Measurements from ENCODE around the gene ZDBF2.
"Not testable (repeated sequence)": the region's sequence is repeated elsewhere in the genome, so short reads cannot be mapped to it uniquely, and the experiment has no call there.

ZDBF2 gene

DNA sequence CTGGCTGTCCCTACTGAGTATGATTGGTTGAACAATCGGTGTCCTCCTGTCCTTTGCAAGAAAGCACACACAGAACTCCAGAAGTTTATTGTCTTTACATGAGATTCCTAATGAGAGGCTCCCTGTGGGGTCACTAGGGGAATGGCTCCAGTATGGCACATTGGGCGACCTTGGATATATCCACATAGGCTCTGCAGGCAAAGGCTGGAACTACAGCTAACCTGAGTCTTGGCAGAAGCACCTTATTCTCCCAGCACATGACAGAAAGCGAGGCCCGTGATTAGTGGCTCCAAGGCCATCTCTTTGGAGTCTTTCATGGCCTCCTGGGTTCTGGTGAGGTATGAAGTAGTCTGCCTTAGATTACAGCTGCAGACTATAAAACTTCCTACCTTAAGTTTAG, 49.0 kb downstream of the ZDBF2 start:
- no peak overlapping the region for H3K4me3 ChIP-seq (ENCODE audit: low read depth, low read length)

DNA sequence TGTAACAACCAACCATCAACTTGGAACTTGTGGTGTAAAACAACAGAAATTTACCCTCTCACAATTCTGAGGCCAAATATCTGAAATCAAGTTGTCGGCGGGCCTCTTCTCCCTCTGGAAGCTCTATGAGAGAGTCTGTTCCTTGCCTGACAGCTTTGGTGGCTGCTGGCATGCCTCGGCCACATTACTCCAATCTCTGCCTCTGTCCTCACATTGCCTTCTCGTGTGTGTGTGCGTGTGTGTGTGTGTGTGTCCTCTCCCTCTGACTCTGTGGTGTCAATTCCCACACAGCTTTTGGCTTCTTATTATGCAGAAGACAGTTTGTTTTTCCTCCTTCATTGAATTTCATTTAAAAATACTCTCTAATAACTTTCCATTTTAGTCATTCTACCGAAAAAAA, 50.4 kb downstream of the ZDBF2 start:
- H3K4me3 ChIP-seq (ENCODE audit: low read depth, low read length) = no peak overlapping the region

DNA sequence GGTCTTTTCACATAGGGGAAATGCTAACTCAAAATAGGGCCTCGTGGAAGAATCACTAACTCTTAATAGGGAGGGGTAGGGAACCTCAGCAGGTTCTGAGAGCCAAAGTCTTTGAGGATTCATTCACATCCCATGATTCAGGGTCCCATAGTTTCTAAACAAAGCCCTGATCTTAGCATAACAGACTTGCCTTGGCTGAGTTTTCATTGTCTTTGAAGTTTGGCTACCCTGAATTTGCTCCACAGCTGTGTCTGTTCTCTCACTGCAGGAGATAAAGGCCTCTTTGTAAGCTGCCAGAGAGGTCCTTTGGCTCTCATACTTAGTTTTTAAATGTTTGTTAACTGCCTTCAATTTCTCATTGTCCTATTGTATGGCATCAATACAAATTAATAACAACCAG, 54.5 kb downstream of the ZDBF2 start:
- no peak overlapping the region for H3K4me3 ChIP-seq (ENCODE audit: low read depth, low read length)

DNA sequence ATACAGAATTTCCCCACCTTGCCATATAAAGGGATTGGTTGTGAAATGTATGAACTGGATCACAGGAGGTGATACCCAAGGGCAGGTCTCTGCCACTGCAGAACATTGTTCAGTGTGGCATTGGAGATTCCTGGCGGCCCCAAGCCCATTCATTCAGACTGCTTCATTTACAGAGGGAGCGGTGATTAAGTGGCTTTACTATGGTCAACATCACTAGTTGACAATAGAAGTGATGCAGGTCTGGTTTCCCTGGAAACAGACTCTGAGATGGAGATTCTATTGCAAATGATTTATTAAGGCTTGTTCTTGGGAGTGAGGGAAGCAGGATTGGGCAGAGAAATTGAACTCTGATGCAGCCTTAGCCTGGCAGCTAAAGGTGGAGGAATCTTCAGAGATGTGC, 62.4 kb downstream of the ZDBF2 start:
- no peak overlapping the region for H3K4me3 ChIP-seq (ENCODE audit: low read depth, low read length)

DNA sequence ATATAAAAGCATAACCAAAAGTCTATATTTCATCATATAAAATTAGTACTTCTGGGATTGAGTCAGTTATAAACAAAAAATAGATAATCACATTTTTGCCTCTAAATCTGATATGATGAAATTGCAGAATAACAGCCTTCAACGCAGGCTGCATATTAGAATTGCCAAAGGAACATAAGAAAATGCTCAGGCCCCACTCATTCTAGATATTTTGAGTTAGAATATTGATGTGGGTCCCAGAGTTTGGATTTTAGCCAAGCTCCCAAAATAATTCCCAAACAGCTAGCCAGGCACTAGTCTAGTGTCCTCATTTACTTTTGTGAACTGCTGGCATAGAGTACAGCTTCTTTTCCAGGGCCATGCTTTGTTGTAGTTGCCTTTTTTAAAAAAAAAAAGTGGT, 63.5 kb downstream of the ZDBF2 start:
- H3K4me3 ChIP-seq (ENCODE audit: low read depth, low read length) = no peak overlapping the region

DNA sequence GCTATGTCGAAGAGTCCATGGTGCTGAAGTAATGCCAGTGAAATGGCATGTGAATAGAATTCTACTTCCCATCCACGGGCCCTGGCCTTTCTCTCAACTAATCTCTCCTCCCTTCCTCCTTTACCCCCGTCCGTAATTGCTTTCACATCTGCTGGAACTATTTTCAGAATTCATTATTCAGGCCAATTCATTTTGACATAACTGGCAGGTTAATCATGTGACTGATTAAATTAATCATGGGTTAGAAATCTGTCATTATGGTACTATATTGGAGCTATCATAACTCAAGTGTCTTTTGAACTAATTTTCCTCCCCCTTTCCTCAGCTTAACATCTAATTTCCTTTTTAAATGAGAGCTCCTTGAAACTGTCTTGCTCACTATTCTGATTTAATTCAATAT, 66.9 kb downstream of the ZDBF2 start:
- H3K4me3 ChIP-seq (ENCODE audit: low read depth, low read length) = no peak overlapping the region

GRCh38 chr2:206343144-206343543, 68.7 kb downstream of the ZDBF2 start:
- H3K4me3 ChIP-seq (ENCODE audit: low read depth, low read length) = no peak overlapping the region

DNA sequence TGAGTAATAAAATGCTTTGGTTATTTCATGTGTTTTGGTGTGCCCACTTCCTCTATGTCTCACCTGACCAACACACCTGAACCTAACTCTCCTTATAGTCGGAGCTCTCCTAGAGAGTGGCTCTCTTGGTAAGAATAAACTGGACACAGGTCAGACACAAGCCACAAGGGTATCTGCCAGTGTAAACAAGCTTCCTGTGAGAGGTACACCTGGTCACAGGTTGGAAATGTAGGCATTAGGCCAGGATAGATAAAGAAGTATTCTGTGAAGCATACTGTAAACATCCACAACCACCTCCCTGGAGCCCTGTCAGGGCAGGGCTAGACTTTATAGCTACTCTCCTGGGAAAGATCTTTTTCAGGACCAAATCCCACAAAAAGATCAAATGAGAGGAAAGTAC, 69.4 kb downstream of the ZDBF2 start:
- no peak overlapping the region for H3K4me3 ChIP-seq (ENCODE audit: low read depth, low read length)

GRCh38 chr2:206345606-206346005, 71.1 kb downstream of the ZDBF2 start:
- no peak overlapping the region for H3K4me3 ChIP-seq (ENCODE audit: low read depth, low read length)

DNA sequence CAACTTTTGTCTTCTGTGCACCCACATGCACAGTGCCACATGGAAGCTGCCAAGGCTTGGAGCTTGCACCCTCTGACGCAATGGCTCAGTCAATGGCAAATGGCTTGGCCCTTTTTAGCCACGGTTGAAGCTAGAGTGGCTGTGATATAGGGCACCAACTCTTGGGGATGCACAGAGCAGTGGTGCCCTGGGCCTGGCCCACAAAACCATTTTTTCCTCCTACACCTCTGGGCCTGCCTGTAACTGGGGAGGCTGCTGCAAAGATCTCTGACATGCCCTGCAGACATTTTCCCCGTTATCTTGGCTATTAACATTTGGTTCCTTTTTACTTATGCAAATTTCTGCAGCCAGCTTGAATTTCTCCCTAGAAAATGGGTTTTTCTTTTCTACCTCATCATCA, 74.9 kb downstream of the ZDBF2 start:
- H3K4me3 ChIP-seq (ENCODE audit: low read depth, low read length) = no peak overlapping the region

GRCh38 chr2:206352571-206352970, 78.1 kb downstream of the ZDBF2 start:
- no peak overlapping the region for H3K4me3 ChIP-seq (ENCODE audit: low read depth, low read length)

DNA sequence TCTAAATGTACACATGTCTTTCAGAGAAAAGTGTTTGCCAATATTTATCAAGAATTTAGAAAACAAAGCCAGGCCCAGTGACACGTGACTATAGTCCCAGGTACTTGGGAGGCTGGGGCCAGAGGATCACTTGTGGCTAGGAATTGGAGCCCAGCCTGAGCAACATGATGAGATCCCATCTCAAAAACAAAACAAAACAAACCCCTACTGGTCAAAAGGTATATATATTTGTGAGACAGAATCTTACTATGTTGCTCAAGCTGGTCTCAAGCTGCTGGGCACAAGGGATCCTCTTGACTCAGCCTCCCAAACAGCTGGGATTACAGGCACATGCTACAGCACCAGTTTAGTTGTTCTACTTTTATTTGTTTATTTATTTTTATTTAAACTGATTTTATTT, 79.2 kb downstream of the ZDBF2 start:
- no peak overlapping the region for H3K4me3 ChIP-seq (ENCODE audit: low read depth, low read length)

DNA sequence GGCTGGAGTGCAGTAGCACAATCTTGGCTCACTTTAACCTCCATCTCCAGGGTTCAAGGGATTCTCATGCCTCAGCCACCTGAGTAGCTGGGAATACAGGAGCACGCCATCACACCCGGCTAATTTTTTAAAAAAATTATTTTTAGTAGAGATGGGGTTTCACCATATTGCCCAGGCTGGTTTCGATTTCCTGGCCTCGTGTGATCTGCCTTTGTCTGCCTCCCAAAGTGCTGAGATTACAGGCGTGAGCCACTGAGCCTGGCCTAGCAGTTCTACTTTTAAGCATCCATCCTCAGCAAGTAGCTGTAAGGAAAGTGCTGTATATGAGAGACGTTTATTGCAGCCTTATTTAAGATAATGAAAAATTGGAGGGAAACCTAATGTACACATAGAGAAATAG, 79.7 kb downstream of the ZDBF2 start:
- H3K4me3 ChIP-seq (ENCODE audit: low read depth, low read length) = no peak overlapping the region

- not testable (repeated sequence) for H3K4me3 ChIP-seq (ENCODE audit: low read depth, low read length)
These were observed 82.4 kb downstream of the ZDBF2 start for GRCh38 chr2:206356840-206357239.

DNA sequence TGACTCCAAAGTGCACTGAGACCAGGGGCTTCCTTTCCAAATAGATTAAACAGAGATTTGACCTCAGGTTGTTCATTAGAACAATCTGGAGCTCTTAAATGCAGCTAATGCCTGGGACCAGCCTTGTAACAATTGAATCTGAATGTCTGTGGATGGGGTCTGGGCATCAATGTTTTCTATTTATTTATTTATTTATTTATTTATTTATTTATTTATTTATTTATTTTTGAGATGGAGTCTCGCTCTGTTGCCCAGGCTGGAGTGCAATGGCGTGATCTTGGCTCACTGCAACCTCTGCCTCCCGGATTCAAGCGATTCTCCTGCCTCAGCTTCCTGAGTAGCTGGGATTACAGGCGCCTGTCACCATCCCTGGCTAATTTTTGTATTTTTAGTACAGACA, 86.4 kb downstream of the ZDBF2 start:
- not testable (repeated sequence) for H3K4me3 ChIP-seq (ENCODE audit: low read depth, low read length)

- no peak overlapping the region for H3K4me3 ChIP-seq (ENCODE audit: low read depth, low read length)
These were observed 87.1 kb downstream of the ZDBF2 start for GRCh38 chr2:206361407-206362045.

All from iPS-11a (cell line).